Colonic mucosa (tissue), 4 donors: ENCODE data around the gene ADAM12. TPM values are rescaled to one million over a fixed set of nuclear protein-coding genes. Genes with fewer than 3 reads are reported as not detected.

Experiments used
- DNase-seq: peaks from one replicate; pipeline ENCODE4 v3.0.0-alpha.2; 2020
- H3K27ac ChIP-seq: fragments of 200-600 bp; one replicate; pipeline ENCODE4 v1.8.0; 2021
- H3K27me3 ChIP-seq: fragments of 200-600 bp; one replicate; pipeline ENCODE4 v1.8.0; 2021
- H3K36me3 ChIP-seq: fragments of 200-600 bp; one replicate; pipeline ENCODE4 v1.8.0; 2021
- H3K4me1 ChIP-seq: fragments of 200-600 bp; one replicate; pipeline ENCODE4 v1.8.0; 2021; ENCODE audit warnings: mild to moderate bottlenecking
- H3K4me3 ChIP-seq: fragments of 200-600 bp; one replicate; pipeline ENCODE4 v1.8.0; 2021
- H3K9ac ChIP-seq, 2 donors: one replicate each; pipeline ENCODE4 v1.7.0; 2013; ENCODE audit warnings: control low read depth in 2 of 2, low read depth in 2 of 2, low read length in 2 of 2
- H3K9me3 ChIP-seq: fragments of 200-600 bp; one replicate; pipeline ENCODE4 v1.8.0; 2021
- intact Hi-C: fragments of 100-400 bp; cut with DNase I; formaldehyde crosslinking; loops from one replicate; pipeline ENCODE4 v1.14.1; 2022
- total RNA-seq, 2 donors: library from RNA; stranded (reverse); fragmentation: NEBNext Ultra II Directional in 1 of 2; extraction: Animal tissue kit (Norgen Biotek cat#: 25700) in 1 of 2; gene quantifications; one replicate each; pipeline ENCODE4 v1.2.1, GENCODE V29; 2021
- TF ChIP-seq, protein P1 (sequence below): fragments of 200-600 bp; IDR thresholded peaks from one replicate; pipeline ENCODE4 v1.8.0; 2022; ENCODE audit warnings: antibody characterized with exemption, mild to moderate bottlenecking
- donor health status: healthy.
- donor health status: DM: no; HTN: no; CAD: no.
- donor health status: DM: no; HTN: no; CAD: no.

ADAM12 gene
- total RNA-seq, 2 donors from 2014 or later: 0.30 to 0.64 TPM

DNA sequence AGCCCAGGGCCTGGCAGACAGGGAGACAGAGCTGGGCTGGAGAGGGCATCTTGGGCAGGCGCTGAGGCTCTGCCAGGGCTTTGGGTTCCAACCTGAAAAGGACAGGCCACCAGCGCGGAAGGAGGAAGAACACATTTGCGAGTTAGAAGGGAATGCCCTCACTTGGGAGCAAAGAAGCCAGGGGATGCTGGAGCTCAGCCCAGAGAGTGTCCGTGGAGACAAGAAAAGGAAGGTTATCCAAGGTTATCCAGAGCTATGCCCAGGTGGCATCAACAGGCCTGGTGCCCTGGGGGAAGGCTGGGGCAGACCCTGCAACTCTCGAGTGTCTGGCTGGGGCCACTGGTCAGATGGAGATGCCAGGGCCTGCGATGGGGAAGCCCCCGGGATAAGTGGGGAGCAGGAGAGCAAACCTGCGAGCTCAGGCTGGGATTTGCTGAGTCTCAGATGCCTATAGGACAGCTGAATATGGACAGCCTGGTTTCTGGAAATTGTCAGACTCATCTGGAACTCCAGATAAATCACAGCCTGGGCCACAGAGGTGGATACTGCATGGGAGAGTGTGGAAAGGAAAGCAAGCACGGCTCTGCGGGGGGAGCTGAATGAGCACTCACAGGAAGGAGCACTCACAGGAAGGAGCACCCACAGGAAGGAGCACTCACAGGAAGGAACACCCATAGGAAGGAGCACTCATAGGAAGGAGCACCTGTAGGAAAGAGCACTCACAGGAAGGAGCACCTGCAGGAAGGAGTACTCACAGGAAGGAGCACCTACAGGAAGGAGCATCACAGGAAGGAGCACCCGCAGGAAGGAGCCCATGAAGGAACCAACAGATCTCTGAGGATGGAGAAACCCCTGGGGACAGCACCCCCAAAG, 152.1 kb downstream of the ADAM12 start:
- Histone ChIP-seq H3K9ac (no peak overlapping the region), H3K36me3 (no peaks in the 10 kb centered on the region), H3K4me3 (no peak overlapping the region), H3K4me1 (no peaks in the 10 kb centered on the region), H3K27me3 (no peaks in the 10 kb centered on the region), H3K27ac (no peak overlapping the region), H3K9me3 (no peaks in the 10 kb centered on the region)
- TF ChIP-seq, protein P1, sequence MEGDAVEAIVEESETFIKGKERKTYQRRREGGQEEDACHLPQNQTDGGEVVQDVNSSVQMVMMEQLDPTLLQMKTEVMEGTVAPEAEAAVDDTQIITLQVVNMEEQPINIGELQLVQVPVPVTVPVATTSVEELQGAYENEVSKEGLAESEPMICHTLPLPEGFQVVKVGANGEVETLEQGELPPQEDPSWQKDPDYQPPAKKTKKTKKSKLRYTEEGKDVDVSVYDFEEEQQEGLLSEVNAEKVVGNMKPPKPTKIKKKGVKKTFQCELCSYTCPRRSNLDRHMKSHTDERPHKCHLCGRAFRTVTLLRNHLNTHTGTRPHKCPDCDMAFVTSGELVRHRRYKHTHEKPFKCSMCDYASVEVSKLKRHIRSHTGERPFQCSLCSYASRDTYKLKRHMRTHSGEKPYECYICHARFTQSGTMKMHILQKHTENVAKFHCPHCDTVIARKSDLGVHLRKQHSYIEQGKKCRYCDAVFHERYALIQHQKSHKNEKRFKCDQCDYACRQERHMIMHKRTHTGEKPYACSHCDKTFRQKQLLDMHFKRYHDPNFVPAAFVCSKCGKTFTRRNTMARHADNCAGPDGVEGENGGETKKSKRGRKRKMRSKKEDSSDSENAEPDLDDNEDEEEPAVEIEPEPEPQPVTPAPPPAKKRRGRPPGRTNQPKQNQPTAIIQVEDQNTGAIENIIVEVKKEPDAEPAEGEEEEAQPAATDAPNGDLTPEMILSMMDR: no peak
- no peak for DNase-seq
- intact Hi-C loops: no loop called here

DNA sequence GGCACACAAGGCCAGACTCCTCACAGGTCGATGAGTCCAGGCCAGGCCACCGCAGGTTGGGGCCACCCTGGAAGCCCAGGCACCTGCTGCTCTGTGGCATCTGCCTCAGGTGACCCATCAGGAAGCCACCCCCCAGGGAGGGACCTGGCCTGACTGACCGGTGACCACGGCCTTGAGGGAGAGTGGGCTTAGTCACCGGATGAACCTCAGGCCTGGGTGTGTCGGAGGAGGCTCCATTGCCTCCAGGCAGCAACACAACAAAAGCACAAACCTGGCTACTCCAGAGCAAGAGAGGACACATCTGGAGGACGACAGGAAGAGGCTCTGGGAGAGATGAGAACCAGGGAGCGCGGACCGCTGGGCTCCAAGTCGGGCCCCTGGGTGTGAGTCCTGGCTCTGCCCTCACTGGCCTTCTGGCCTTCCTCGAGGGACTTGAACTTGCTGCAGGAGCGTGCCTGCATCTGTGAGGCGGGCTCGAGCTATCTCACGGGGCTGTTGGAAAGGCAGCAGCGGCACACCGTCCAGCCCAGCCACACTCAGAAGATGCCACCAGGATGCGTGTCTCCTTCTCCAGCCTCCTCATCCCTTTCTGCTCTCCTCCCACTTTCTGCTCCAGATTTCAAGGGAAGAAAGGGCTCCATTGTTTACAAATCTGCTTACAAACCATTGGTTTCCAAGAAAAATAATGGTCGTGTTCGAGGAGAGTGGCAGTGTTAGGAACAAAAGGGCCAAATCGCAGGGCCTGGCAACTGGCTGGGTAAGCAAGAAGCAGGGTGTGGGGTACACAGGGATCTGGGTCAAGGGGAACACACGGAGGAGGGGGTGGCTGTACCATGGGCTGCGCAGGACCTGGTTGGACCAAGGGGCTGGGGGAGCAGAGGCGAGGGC, 152.9 kb downstream of the ADAM12 start:
- no peak overlapping the region for H3K9ac ChIP-seq
- TF ChIP-seq, protein P1: no peak
- intact Hi-C loops: no loop called here
- no peaks in the 10 kb centered on the region for H3K36me3 ChIP-seq
- no peak for DNase-seq
- no peaks in the 10 kb centered on the region for H3K9me3 ChIP-seq
- H3K4me1 ChIP-seq: no peaks in the 10 kb centered on the region
- H3K27ac ChIP-seq: no peak overlapping the region
- H3K4me3 ChIP-seq: no peak overlapping the region
- H3K27me3 ChIP-seq: no peaks in the 10 kb centered on the region

DNA sequence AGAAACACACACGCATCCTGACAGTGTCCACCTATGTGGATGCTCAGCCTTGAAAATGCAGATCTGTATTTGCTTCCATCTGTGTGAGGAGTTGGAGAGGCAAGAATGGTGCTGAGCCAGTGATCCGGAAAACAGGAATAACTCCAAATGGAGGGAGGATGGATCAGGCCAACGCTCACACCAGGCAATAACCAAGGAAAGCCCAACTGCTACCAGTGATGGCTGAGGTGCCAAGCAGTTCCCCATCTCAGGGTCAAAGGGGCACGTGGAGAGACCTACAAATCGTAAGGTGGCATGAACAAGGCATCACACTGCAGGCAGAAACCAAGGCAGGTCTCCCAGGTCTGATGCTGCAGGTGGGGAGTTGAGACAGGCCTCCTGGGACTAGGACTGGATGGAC, 153.6 kb downstream of the ADAM12 start:
- Histone ChIP-seq H3K27ac (no peak overlapping the region), H3K9me3 (no peaks in the 10 kb centered on the region), H3K9ac (no peak overlapping the region), H3K4me1 (no peaks in the 10 kb centered on the region), H3K36me3 (no peaks in the 10 kb centered on the region), H3K4me3 (no peak overlapping the region), H3K27me3 (no peaks in the 10 kb centered on the region)
- intact Hi-C loops: no loop called here
- TF ChIP-seq, protein P1: no peak
- no peak for DNase-seq

DNA sequence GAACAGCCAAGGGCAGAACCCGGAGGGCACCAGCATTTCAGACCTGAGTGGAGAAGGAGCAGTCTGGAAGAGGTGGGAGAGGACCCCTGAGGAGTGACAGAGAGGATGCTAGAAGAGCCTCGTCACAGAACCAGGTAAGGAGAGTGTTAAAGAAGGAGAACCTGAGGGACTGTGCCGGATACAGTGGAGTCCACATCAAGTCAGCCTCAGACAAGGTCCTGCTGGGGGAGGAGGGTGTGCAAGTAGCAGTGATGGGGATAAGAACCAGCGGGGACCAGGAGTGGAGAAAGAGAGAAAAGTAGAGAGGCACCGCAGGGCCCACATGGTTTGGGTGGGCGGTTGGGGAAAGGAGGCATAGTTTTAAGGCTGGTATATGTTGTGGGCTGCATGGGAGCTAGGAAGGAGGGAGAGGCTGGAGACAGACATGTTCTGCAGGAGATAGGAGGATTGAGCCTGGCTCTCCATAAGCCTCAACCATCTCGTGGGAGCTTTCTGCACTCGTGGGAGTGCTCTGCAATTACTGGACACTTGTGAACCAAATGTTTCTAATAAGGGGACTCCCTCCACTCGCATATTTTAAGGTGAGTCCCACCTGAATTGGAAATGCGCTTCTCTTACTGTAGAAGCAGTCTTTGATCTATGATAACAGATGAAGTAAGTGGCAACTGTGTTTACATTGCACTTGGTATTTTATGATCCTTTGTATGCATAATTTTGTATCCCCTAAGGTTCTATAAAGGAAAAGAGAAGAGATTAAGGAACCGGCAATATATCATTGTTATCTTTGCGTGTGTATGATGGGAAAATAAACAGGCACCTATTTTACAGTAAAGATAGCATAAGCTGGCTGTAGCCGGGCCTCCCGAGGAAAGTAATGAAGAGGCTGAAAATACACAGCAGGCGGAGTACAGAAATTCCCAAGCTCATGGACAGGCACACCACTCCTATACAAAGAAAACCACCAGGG, 154.8 kb downstream of the ADAM12 start:
- Histone ChIP-seq H3K27me3 (no peaks in the 10 kb centered on the region), H3K27ac (no peak overlapping the region), H3K9ac (no peak overlapping the region), H3K4me3 (no peak overlapping the region), H3K36me3 (no peaks in the 10 kb centered on the region), H3K9me3 (no peaks in the 10 kb centered on the region), H3K4me1 (no peaks in the 10 kb centered on the region)
- TF ChIP-seq, protein P1: no peak
- DNase-seq: no peak
- intact Hi-C loops: no loop called here

DNA sequence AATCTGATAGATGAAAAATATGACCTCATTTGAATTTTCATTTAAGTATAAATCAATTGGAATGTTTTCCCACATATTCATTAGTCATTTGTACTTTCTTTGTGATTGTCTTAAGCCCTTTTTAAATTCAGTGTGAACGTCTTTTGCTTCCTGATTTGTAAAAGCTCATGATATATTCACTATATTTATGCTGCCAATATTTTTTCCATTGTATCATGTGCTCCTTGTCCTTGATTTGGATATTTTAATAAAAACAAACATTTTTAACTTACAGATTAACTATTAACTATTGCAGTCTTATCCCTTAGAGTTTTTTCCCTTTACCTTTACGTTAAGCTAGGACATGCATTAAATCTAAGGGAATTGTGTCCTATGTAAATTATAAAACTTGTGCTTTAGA, 157.7 kb downstream of the ADAM12 start:
- H3K9me3 ChIP-seq: no peaks in the 10 kb centered on the region
- no peak overlapping the region for H3K9ac ChIP-seq
- TF ChIP-seq, protein P1: no peak
- H3K36me3 ChIP-seq: no peaks in the 10 kb centered on the region
- no peaks in the 10 kb centered on the region for H3K4me1 ChIP-seq
- no peaks in the 10 kb centered on the region for H3K27me3 ChIP-seq
- H3K4me3 ChIP-seq: no peak overlapping the region
- intact Hi-C loops: no loop called here
- no peak for DNase-seq
- H3K27ac ChIP-seq: no peak overlapping the region
